Stimulated activated CD8-positive, alpha-beta memory T cell treated with anti-CD3 and anti-CD28 coated beads, Interleukin-2, amount 100 ng/mL, for 48 hours (primary cell): ENCODE data around the gene ABCC1.
"Not testable (repeated sequence)": the region's sequence is repeated elsewhere in the genome, so short reads cannot be mapped to it uniquely, and the experiment has no call there.

Experiments used
- DNase-seq, 2 donors: peaks; one replicate each; pipeline ENCODE4 v3.0.0-alpha.2; 2020; ENCODE audit warnings: low read depth in 2 of 2

The ABCC1 gene

GRCh38 chr16:15967655-15968315, 18.4 kb downstream of the ABCC1 start:
- DNase-seq = no peak

GRCh38 chr16:15970202-15970601, 20.8 kb downstream of the ABCC1 start:
- DNase-seq = no peak

DNA sequence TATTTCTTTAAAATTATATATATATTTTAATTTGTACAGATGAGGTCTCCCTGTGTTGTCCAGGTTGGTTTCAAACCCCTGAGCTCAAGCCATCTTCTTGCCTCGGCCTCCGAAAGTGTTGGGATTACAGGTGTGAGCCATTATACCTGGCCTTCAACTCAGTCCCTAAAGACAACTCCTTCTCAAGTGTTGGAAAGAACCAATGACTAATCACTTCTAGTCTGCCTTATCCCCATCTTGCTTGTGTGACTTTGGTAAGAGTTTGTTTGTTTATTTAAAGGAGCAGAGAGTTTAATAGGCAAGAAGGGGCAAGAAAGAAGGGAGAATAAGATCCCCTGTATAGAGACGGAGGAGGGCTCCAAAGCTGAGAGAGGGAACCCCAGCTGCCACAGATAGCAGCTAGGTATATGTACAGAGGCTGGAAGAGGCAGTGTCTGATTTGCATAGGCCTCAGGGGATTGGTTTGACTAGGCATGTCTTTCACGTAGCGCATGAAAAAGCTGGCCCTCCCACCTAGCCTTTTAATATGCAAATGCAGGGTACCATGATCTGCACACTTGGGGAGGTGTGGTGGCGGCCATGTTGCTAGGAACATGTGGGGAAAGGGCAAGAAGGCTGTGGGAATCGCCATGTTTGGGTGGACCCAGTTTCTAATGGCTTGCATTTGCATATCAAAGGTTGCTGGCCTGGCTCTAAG, 21.5 kb downstream of the ABCC1 start:
- DNase-seq = no peak

DNA sequence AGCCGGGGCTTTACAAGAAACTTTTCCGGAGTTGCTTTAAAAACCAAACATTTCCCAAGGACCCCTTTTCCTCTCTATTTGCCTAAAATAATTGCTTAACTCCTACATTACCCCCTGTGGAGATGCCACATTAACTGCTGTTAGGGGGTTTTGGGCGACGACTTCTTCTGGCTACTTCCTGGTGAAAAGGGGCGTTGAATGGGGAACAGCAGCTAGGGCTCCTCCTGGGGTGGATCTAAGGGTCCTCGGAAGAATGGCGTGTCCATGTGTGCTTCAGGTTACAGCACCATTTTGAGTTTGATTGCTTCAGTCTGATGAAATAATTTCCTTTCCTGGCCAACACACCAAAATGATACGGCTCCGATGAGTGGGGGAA, 22.0 kb downstream of the ABCC1 start:
- DNase-seq = no peak

DNA sequence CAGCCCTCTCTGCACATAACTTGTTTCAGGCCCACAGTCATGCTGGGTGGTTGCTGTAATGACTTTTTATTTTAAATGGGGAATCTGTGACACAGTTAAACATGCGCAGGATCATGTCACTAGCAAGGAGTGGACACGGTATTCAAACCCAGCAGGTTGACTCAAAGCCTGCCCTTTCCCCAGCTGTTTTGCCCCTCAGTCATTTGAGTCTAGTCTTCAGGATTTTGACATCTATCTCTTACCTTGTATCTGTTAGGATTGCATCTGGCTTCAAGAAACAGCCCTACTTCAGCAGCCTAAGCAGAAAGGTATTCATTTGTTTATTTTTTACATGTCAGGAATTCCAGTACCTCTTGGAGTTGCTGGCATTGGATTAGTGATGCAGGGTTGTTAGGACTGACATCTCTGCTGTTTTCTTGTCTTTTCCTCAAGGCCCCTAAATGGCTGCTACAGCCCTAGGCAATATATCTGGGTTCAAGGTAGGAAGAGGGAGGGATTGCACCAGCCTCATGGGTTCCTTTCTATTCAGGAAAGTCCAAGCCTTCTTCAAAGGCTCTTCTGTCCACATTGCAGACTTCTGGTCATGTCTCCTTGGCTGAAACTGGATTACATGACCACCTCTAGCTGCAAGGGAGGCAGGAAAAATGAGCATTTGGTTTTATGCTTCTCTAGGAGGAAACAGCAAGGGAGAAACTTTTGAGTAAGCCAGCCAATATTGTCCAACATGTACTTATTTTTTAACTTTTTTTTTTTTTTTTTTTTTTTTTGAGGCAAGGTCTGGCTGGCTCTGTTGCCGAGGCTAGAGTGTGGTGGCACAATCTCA, 22.8 kb downstream of the ABCC1 start:
- no peak for DNase-seq

DNA sequence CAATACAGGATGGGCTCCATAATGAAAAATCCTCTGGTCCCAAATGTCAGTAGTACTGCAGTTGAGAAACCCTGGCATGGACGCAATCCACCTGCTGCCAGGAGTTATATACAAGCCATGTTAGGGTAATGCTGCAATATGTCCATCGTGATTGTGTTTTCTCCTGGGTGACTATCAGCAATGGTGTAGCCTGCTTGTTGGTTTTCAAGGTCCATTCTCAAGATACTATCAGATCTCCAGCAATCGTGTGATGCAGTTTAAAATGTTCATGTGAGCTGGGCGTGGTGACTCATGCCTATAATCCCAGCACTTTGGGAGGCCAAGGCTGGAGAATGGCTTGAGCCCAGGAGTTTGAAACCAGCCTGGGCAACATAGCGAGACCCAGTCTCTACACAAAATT, 24.0 kb downstream of the ABCC1 start:
- DNase-seq = no peak

DNA sequence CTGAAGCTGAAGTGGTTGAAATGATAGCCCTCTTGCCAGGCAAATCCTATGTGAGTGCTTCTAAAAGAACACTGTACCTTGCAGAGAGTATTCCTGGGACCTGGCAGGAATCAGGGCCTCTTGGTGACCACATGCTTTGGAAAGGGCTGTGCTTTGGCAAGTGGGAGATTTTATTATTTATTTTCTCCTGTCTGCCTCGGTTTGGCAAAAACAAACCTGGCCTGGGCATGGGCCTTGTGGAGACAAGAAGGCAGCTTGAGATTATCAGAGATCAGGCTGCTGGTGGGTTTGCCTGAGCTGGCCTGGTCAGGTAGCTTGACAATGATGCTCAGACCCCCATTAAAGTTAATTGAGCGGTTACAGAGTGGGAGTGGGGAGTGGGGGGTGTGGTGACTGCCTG, 24.6 kb downstream of the ABCC1 start:
- DNase-seq = no peak

- no peak for DNase-seq
Observed at GRCh38 chr16:15975172-15975571, 25.8 kb downstream of the ABCC1 start.

GRCh38 chr16:15976225-15976812, 26.9 kb downstream of the ABCC1 start:
- DNase-seq = no peak

- DNase-seq = no peak
Observed at GRCh38 chr16:15976929-15977637, 27.7 kb downstream of the ABCC1 start.

GRCh38 chr16:15979801-15980200, 30.4 kb downstream of the ABCC1 start:
- DNase-seq = no peak

GRCh38 chr16:15980329-15980728, 30.9 kb downstream of the ABCC1 start:
- DNase-seq = no peak

- no peak for DNase-seq
Observed at GRCh38 chr16:15981382-15981781, 32.0 kb downstream of the ABCC1 start.

- DNase-seq = not testable (repeated sequence)
Observed at GRCh38 chr16:15982194-15982915, 32.9 kb downstream of the ABCC1 start.

DNA sequence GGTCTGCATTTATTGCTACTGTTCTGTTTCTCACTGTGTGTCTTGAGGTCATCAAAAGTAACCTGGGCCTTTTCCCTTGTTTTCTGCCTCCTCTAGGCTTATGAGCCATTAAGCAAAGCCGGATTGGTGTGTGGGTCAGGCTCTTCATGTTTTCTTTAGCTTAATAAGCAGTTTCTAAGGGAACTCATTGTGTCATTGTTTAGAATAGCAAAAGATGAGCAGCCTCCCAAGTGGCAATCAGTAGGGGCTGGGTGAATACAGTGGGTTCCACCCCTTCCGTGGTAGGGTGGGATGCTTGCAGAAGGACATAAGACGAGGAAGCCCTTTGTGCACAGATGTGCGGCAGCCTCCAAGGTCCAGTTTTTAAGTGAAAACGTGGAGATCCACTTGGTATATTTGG, 34.5 kb downstream of the ABCC1 start:
- DNase-seq = no peak

GRCh38 chr16:15985144-15985543, 35.7 kb downstream of the ABCC1 start:
- no peak for DNase-seq

- DNase-seq = no peak
Observed at GRCh38 chr16:15986261-15986660, 36.8 kb downstream of the ABCC1 start.

DNA sequence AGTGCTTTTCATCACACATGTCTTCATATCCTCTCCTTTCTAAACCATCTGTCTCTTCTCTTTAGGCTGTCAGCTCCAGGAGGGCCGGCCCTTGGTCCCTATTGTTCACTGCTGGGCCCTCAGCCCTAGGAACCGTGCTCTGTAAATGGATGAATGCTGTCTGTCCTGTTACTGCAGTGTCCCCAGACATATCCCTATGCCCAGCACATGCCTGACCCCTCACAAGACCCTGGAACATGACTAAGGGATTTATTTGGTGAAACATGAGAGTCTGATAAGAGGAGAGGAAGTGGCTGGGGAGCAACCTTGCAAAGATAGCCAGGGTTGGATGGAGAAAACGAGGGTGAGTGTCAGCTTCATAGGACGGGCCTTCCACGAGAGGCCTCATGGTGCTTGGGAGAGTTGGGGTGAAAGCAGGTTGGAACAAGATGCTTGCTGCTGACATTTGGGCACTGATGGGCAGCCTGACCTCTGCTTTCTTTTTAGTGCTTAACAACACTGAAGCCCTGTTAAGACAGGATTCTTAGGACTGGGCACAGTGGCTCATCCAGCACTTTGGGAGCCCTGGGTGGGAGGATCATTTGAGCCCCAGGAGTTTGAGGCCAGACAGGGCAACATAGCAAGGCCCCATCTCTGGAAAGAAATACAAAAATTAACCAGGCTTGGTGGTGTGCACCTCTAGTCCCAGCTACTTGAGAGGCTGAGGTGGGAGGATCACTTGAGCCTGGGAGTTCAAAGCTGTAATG, 39.0 kb downstream of the ABCC1 start:
- DNase-seq = no peak

DNA sequence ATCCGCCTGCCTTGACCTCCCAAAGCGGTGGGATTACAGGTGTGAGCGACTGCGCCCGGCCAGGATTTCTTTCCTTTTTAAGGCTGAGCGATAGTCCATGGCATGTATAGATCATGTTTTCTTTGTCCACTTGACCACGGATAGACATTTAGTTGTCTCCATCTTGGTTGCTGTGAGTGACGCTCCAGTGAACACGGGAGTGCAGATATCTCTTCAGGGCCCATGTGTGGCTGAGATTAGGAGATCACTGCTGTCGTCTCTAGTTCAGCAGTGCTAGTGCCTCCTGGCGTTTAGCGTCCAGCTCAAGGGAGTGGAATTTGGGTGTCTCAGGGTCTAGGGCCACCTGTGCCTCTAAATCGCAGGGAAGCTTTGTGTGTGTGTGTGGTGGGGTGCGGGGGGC, 41.5 kb downstream of the ABCC1 start:
- no peak for DNase-seq

DNA sequence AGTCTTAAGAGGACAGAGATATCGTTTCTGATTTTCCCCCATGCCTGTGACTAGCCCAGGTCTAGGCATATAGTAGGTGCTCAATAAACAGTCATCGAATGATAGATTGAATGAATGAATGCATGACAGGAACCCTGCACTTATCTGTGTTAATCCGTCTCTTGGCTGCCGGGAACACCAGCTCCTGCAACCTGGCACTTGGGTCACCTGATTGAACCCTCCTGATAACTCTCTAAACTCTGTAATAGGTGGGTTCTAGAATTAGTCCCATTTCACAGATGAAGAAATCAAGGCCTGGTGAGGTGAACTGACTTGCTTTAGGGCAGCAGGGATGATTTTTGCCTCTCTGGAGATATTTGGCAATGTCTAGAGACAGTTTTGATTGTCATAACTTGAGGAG, 43.7 kb downstream of the ABCC1 start:
- DNase-seq = no peak
